Nephron progenitor cell (in vitro differentiated cells): ENCODE results near the gene LRFN3.
A peak's percentile ranks its signal among the peaks of the same experiment; 100 is the strongest.
"Not testable (repeated sequence)": the region's sequence is repeated elsewhere in the genome, so short reads cannot be mapped to it uniquely, and the experiment has no call there.

ENCODE experiments used
- DNase-seq: peaks from one replicate; pipeline ENCODE4 v3.0.0; 2021
- H3K27ac Mint-ChIP-seq: 2 replicates; pipeline ENCODE4 v1.8.0; 2021; ENCODE audit warnings: mild to moderate bottlenecking, moderate library complexity, mixed read lengths
- H3K27me3 Mint-ChIP-seq: 2 replicates; pipeline ENCODE4 v1.8.0; 2021; ENCODE audit warnings: mild to moderate bottlenecking, low read depth, mixed read lengths; ENCODE audit not compliant: poor library complexity
- H3K36me3 Mint-ChIP-seq: 2 replicates; pipeline ENCODE4 v1.8.0; 2021; ENCODE audit warnings: low read depth, mixed read lengths
- H3K4me1 Mint-ChIP-seq: 2 replicates; pipeline ENCODE4 v1.8.0; 2021; ENCODE audit warnings: mixed read lengths
- H3K4me3 Mint-ChIP-seq: 2 replicates; pipeline ENCODE4 v1.8.0; 2021; ENCODE audit warnings: mild to moderate bottlenecking, moderate library complexity, mixed read lengths
- H3K9me3 Mint-ChIP-seq: 2 replicates; pipeline ENCODE4 v1.8.0; 2021; ENCODE audit warnings: mild to moderate bottlenecking, moderate library complexity, mixed read lengths
- TF ChIP-seq, protein P1 (sequence below): fragments of 200-600 bp; sonication (generic); IDR thresholded peaks from 2 replicates; pipeline ENCODE4 v1.5.0; 2021; ENCODE audit warnings: antibody characterized with exemption

The LRFN3 gene

GRCh38 chr19:35935911-35936737 lies at the start of gene LRFN3:
TSS of gene LRFN3 (plus strand) at chr19:35936374. CDS start at chr19:35939426, 3,052 bp downstream.
- Mint-ChIP-seq H3K4me1 (peaks cover 34% of the 10 kb centered on the region), H3K36me3 (peaks cover 11% of the 10 kb centered on the region), H3K27ac (no peak within 1 kb of the TSS), H3K4me3 (peak within 1 kb of the TSS; percentile 92), H3K9me3 (no peaks in the 10 kb centered on the region), H3K27me3 (peaks cover 8% of the 10 kb centered on the region)
- TF ChIP-seq, protein P1, sequence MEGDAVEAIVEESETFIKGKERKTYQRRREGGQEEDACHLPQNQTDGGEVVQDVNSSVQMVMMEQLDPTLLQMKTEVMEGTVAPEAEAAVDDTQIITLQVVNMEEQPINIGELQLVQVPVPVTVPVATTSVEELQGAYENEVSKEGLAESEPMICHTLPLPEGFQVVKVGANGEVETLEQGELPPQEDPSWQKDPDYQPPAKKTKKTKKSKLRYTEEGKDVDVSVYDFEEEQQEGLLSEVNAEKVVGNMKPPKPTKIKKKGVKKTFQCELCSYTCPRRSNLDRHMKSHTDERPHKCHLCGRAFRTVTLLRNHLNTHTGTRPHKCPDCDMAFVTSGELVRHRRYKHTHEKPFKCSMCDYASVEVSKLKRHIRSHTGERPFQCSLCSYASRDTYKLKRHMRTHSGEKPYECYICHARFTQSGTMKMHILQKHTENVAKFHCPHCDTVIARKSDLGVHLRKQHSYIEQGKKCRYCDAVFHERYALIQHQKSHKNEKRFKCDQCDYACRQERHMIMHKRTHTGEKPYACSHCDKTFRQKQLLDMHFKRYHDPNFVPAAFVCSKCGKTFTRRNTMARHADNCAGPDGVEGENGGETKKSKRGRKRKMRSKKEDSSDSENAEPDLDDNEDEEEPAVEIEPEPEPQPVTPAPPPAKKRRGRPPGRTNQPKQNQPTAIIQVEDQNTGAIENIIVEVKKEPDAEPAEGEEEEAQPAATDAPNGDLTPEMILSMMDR, result no peak
- peak; percentile 80 for DNase-seq

GRCh38 chr19:35887197-35887596 lies 49.0 kb upstream of the LRFN3 start:
- H3K27me3 Mint-ChIP-seq, result peaks cover 31% of the 10 kb centered on the region
- no peaks in the 10 kb centered on the region for H3K4me1 Mint-ChIP-seq
- H3K4me3 Mint-ChIP-seq, result no peak overlapping the region
- no peak for DNase-seq
- TF ChIP-seq, protein P1, result no peak
- no peak overlapping the region for H3K27ac Mint-ChIP-seq
- H3K9me3 Mint-ChIP-seq, result no peaks in the 10 kb centered on the region
- peaks cover 29% of the 10 kb centered on the region for H3K36me3 Mint-ChIP-seq

- Mint-ChIP-seq H3K27me3 (peaks cover 19% of the 10 kb centered on the region), H3K36me3 (peaks cover 35% of the 10 kb centered on the region), H3K27ac (no peak overlapping the region), H3K4me1 (no peaks in the 10 kb centered on the region), H3K4me3 (no peak overlapping the region), H3K9me3 (no peaks in the 10 kb centered on the region)
- TF ChIP-seq, protein P1, result no peak
- DNase-seq, result no peak
These were observed 47.8 kb upstream of the LRFN3 start for GRCh38 chr19:35888398-35888797.

DNA sequence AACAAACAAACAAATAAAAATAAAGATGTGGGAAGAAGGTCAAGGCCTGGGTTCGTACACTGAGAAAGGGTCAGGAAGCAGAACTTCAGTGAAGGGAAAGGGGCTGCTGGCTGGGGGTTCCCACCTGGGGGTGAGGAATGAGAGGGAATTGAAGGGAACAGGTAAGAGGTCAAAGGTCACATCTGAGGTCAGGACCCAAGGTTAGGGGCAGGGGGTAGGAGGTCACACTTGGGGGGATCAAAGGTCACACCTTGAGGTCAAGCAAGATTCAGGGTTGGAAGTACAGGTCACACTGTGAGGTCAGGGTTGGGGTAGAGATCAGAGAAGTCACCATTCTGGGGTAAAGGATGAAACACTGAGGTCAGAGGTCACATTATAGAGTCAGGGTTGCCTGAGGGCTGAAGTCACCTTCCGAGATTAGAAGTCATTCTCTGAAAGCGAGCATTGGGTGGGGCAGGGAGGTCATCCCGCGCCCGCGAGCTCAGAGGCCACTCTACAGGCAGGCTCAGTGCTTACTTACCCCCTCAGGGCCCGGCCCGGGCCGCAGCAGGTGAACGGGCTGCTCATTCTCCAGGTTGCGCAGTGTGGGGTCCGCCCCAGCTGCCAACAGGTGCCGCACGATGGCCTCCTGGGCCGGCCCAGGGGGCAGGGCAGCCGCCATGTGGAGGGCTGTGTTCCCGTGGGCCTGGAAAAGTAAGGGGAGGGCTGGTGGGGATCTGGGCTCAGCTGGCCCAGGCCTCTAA lies 46.6 kb upstream of the LRFN3 start:
- Mint-ChIP-seq H3K4me3 (no peak overlapping the region), H3K27me3 (peaks cover 13% of the 10 kb centered on the region), H3K36me3 (peaks cover 35% of the 10 kb centered on the region), H3K4me1 (no peaks in the 10 kb centered on the region), H3K27ac (no peak overlapping the region), H3K9me3 (no peaks in the 10 kb centered on the region)
- TF ChIP-seq, protein P1, result no peak
- DNase-seq, result no peak

DNA sequence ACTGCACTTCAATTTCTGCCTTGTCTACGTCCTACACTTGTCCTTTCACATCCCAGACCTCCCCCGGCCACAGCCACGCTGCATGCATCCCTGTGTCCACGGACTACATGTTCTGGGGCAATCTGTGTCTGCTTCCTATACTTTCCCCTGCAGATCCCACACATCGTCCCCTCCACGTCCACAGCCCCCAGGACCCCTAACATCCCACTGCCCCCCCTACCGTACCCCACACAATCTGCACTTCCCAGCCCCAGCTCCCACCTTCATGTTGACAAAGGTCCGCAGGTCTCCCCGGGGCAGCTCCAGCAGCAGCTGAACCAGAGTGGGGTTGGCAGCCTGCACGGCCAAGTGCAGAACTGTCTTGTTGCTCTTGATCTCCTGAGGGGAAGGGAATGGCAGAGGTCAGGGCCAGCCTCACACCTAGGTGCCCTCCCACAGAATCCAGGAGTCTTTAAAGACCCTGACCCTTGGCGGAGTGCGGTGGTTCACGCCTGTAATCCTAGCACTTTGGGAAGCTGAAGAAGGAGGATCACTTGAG lies 46.0 kb upstream of the LRFN3 start:
- peaks cover 12% of the 10 kb centered on the region for H3K27me3 Mint-ChIP-seq
- no peak overlapping the region for H3K27ac Mint-ChIP-seq
- peaks cover 35% of the 10 kb centered on the region for H3K36me3 Mint-ChIP-seq
- TF ChIP-seq, protein P1, result no peak
- H3K9me3 Mint-ChIP-seq, result no peaks in the 10 kb centered on the region
- no peaks in the 10 kb centered on the region for H3K4me1 Mint-ChIP-seq
- no peak for DNase-seq
- no peak overlapping the region for H3K4me3 Mint-ChIP-seq

- H3K4me3 Mint-ChIP-seq, DNase-seq, H3K27me3 Mint-ChIP-seq, H3K9me3 Mint-ChIP-seq, H3K4me1 Mint-ChIP-seq, H3K27ac Mint-ChIP-seq: not testable (repeated sequence)
- H3K36me3 Mint-ChIP-seq, result peaks cover 41% of the 10 kb centered on the region
These were observed 44.4 kb upstream of the LRFN3 start for GRCh38 chr19:35891819-35892218.
